Activated CD8-positive, alpha-beta memory T cell treated with anti-CD3 and anti-CD28 coated beads, Interleukin-2, amount 50 U/mL, for 24 hours (primary cell): ENCODE measurements around the gene ART1.

Source experiments
- DNase-seq: peaks from one replicate; pipeline ENCODE4 v3.0.0-alpha.2; 2020; ENCODE audit errors: extremely low read depth

The ART1 gene

GRCh38 chr11:3666023-3666530 lies 21.1 kb downstream of the ART1 start:
- no peak for DNase-seq

GRCh38 chr11:3667149-3668035 lies 22.5 kb downstream of the ART1 start:
- DNase-seq: no peak

GRCh38 chr11:3669128-3669527 lies 24.2 kb downstream of the ART1 start:
- no peak for DNase-seq

GRCh38 chr11:3669742-3670183 lies 24.8 kb downstream of the ART1 start:
- no peak for DNase-seq

- no peak for DNase-seq
Measured at GRCh38 chr11:3671334-3672254, 26.7 kb downstream of the ART1 start, which contains the start of gene CHRNA10. CHRNA10 (minus strand) TSS chr11:3671384; CDS start chr11:3671312, 72 bp downstream.

- no peak for DNase-seq
Measured at GRCh38 chr11:3674189-3674588, 29.3 kb downstream of the ART1 start.

- DNase-seq: no peak
Measured at GRCh38 chr11:3675971-3676370, 31.0 kb downstream of the ART1 start.

- no peak for DNase-seq
Measured at GRCh38 chr11:3679077-3679476, 34.1 kb downstream of the ART1 start.

GRCh38 chr11:3683039-3683438 lies 38.1 kb downstream of the ART1 start:
- no peak for DNase-seq

- no peak for DNase-seq
Measured at GRCh38 chr11:3684129-3684818, 39.3 kb downstream of the ART1 start.

GRCh38 chr11:3684819-3685172 lies 39.9 kb downstream of the ART1 start:
- no peak for DNase-seq

GRCh38 chr11:3685923-3686322 lies 41.0 kb downstream of the ART1 start:
- DNase-seq: no peak

- no peak for DNase-seq
Measured at GRCh38 chr11:3686751-3687150, 41.8 kb downstream of the ART1 start.

GRCh38 chr11:3700410-3700809 lies 55.5 kb downstream of the ART1 start:
- no peak for DNase-seq

GRCh38 chr11:3700910-3701309 lies 56.0 kb downstream of the ART1 start:
- DNase-seq: no peak

GRCh38 chr11:3703383-3703782 lies 58.5 kb downstream of the ART1 start:
- no peak for DNase-seq

- DNase-seq: no peak
Measured at GRCh38 chr11:3707176-3707575, 62.2 kb downstream of the ART1 start.

- no peak for DNase-seq
Measured at GRCh38 chr11:3709977-3710376, 65.0 kb downstream of the ART1 start.

GRCh38 chr11:3710485-3711259 lies 65.7 kb downstream of the ART1 start:
- DNase-seq: no peak

GRCh38 chr11:3712274-3712673 lies 67.3 kb downstream of the ART1 start:
- no peak for DNase-seq
